BE2C (cell line): ENCODE data around the gene CDH23. TPM values are rescaled to one million over a fixed set of nuclear protein-coding genes. Genes with fewer than 3 reads are reported as not detected.
A peak's percentile ranks its signal among the peaks of the same experiment; 100 is the strongest.

Source experiments
- DNase-seq: peaks from one replicate; pipeline ENCODE4 v3.0.0-alpha.2; 2020
- H3K27me3 ChIP-seq: fragments of 250-450 bp; sonication (Bioruptor Pico); 2 replicates; pipeline ENCODE4 v1.5.1; 2020; ENCODE audit warnings: mild to moderate bottlenecking
- H3K36me3 ChIP-seq: fragments of 250-450 bp; sonication (Bioruptor Pico); 2 replicates; pipeline ENCODE4 v1.5.1; 2020; ENCODE audit warnings: mild to moderate bottlenecking
- H3K4me1 ChIP-seq: fragments of 250-450 bp; sonication (Bioruptor Pico); 2 replicates; pipeline ENCODE4 v1.5.1; 2020
- H3K4me3 ChIP-seq: 2 replicates; pipeline ENCODE4 v1.5.1; 2011; ENCODE audit warnings: low read depth, low read length
- H3K9me3 ChIP-seq: fragments of 250-450 bp; sonication (Bioruptor Pico); 2 replicates; pipeline ENCODE4 v1.5.1; 2020
- CTCF ChIP-seq: IDR thresholded peaks from 2 replicates; pipeline ENCODE4 v1.5.1; 2012; ENCODE audit warnings: mild to moderate bottlenecking, low read depth, low read length
- polyA plus RNA-seq: library from polyadenylated mRNA; unstranded; fragments of >200 nt; gene quantifications from one replicate; pipeline ENCODE4 v1.2.1, GENCODE V29; 2012; ENCODE audit warnings: low read depth, missing spikeins; ENCODE audit not compliant: insufficient read length, insufficient read depth

Gene CDH23
- 0.28 TPM for polyA plus RNA-seq

- Histone ChIP-seq H3K27me3 (peaks cover 26% of the 10 kb centered on the region), H3K9me3 (no peaks in the 10 kb centered on the region), H3K4me3 (peak within 1 kb of the TSS; percentile 55), H3K4me1 (no peaks in the 10 kb centered on the region), H3K36me3 (no peaks in the 10 kb centered on the region)
- DNase-seq: peak; percentile 47
- no peak for TF ChIP-seq CTCF
These were observed at the start of gene CDH23 for GRCh38 chr10:71396711-71397295. Gene CDH23 (plus strand): TSS chr10:71396920. CDS start chr10:71439832, 42,912 bp downstream.

- no peaks in the 10 kb centered on the region for H3K36me3 ChIP-seq
- H3K9me3 ChIP-seq: no peaks in the 10 kb centered on the region
- TF ChIP-seq CTCF: no peak
- no peak for DNase-seq
- no peaks in the 10 kb centered on the region for H3K4me1 ChIP-seq
- no peaks in the 10 kb centered on the region for H3K27me3 ChIP-seq
- no peak overlapping the region for H3K4me3 ChIP-seq
These were observed 48.9 kb upstream of the CDH23 start for GRCh38 chr10:71347587-71348395.

GRCh38 chr10:71348850-71349249, 47.9 kb upstream of the CDH23 start:
- DNase-seq: no peak
- Histone ChIP-seq H3K9me3 (no peaks in the 10 kb centered on the region), H3K27me3 (no peaks in the 10 kb centered on the region), H3K4me1 (no peaks in the 10 kb centered on the region), H3K36me3 (no peaks in the 10 kb centered on the region), H3K4me3 (no peak overlapping the region)
- TF ChIP-seq CTCF: no peak

GRCh38 chr10:71349406-71349805, 47.3 kb upstream of the CDH23 start:
- no peak overlapping the region for H3K4me3 ChIP-seq
- no peak for DNase-seq
- H3K27me3 ChIP-seq: no peaks in the 10 kb centered on the region
- no peak for TF ChIP-seq CTCF
- H3K9me3 ChIP-seq: no peaks in the 10 kb centered on the region
- H3K36me3 ChIP-seq: no peaks in the 10 kb centered on the region
- no peaks in the 10 kb centered on the region for H3K4me1 ChIP-seq

- H3K27me3 ChIP-seq: no peaks in the 10 kb centered on the region
- no peaks in the 10 kb centered on the region for H3K36me3 ChIP-seq
- DNase-seq: no peak
- H3K9me3 ChIP-seq: no peaks in the 10 kb centered on the region
- H3K4me1 ChIP-seq: no peaks in the 10 kb centered on the region
- no peak for TF ChIP-seq CTCF
- H3K4me3 ChIP-seq: no peak overlapping the region
These were observed 45.6 kb upstream of the CDH23 start for GRCh38 chr10:71351087-71351486.

- no peaks in the 10 kb centered on the region for H3K36me3 ChIP-seq
- no peak for DNase-seq
- no peaks in the 10 kb centered on the region for H3K27me3 ChIP-seq
- no peaks in the 10 kb centered on the region for H3K4me1 ChIP-seq
- no peak overlapping the region for H3K4me3 ChIP-seq
- H3K9me3 ChIP-seq: no peaks in the 10 kb centered on the region
- no peak for TF ChIP-seq CTCF
These were observed 44.9 kb upstream of the CDH23 start for GRCh38 chr10:71351628-71352319.
